ENCODE data around the gene CERCAM. TPM values are rescaled to one million over a fixed set of nuclear protein-coding genes. Genes with fewer than 3 reads are reported as not detected.

Gene CERCAM
- total RNA-seq, 1 donor: 195 TPM

GRCh38 chr9:128479262-128479661 lies 58.6 kb downstream of the CERCAM start:
- H3K4me2 ChIP-seq (ENCODE audit: insufficient read depth, low read length): no peak overlapping the region
- H3K4me3 ChIP-seq (ENCODE audit: insufficient read depth, low read length): no peak overlapping the region
- H3K27me3 ChIP-seq (ENCODE audit: insufficient read depth, low read length): no peaks in the 10 kb centered on the region
- no peaks in the 10 kb centered on the region for H3K4me1 ChIP-seq (ENCODE audit: insufficient read depth, low read length)
- H3K27ac ChIP-seq (ENCODE audit: low read depth, low read length): no peak overlapping the region
- H4K20me1 ChIP-seq (ENCODE audit: insufficient read depth, low read length): no peaks in the 10 kb centered on the region
- no peak for TF ChIP-seq CTCF (IDR thresholded peaks at IDR 0.05; ENCODE audit: extremely low read depth, low read depth, low read length)
- no peak for DNase-seq (ENCODE audit: insufficient read length, low spot score, missing footprints)
- no peaks in the 10 kb centered on the region for H3K9me3 ChIP-seq (ENCODE audit: low read depth, low read length)
- H3K36me3 ChIP-seq (ENCODE audit: insufficient read depth, low read length): peaks cover 48% of the 10 kb centered on the region
- H2AFZ ChIP-seq (ENCODE audit: low read length): no peak overlapping the region
- H3K79me2 ChIP-seq (ENCODE audit: insufficient read depth, low read length): no peaks in the 10 kb centered on the region

GRCh38 chr9:128481561-128481960 lies 60.9 kb downstream of the CERCAM start:
- Histone ChIP-seq H3K27me3 (ENCODE audit: insufficient read depth, low read length) (no peaks in the 10 kb centered on the region), H3K4me3 (ENCODE audit: insufficient read depth, low read length) (no peak overlapping the region), H3K9me3 (ENCODE audit: low read depth, low read length) (no peaks in the 10 kb centered on the region), H3K79me2 (ENCODE audit: insufficient read depth, low read length) (no peaks in the 10 kb centered on the region), H2AFZ (ENCODE audit: low read length) (no peak overlapping the region), H3K27ac (ENCODE audit: low read depth, low read length) (no peak overlapping the region), H4K20me1 (ENCODE audit: insufficient read depth, low read length) (no peaks in the 10 kb centered on the region), H3K4me2 (ENCODE audit: insufficient read depth, low read length) (no peak overlapping the region), H3K4me1 (ENCODE audit: insufficient read depth, low read length) (no peaks in the 10 kb centered on the region), H3K36me3 (ENCODE audit: insufficient read depth, low read length) (peaks cover 60% of the 10 kb centered on the region)
- DNase-seq (ENCODE audit: insufficient read length, low spot score, missing footprints): no peak
- no peak for TF ChIP-seq CTCF (IDR thresholded peaks at IDR 0.05; ENCODE audit: extremely low read depth, low read depth, low read length)

- Histone ChIP-seq H4K20me1 (ENCODE audit: insufficient read depth, low read length) (no peaks in the 10 kb centered on the region), H3K4me2 (ENCODE audit: insufficient read depth, low read length) (no peak overlapping the region), H3K4me3 (ENCODE audit: insufficient read depth, low read length) (no peak overlapping the region), H3K79me2 (ENCODE audit: insufficient read depth, low read length) (no peaks in the 10 kb centered on the region), H3K27me3 (ENCODE audit: insufficient read depth, low read length) (no peaks in the 10 kb centered on the region), H3K4me1 (ENCODE audit: insufficient read depth, low read length) (no peaks in the 10 kb centered on the region), H3K9me3 (ENCODE audit: low read depth, low read length) (no peaks in the 10 kb centered on the region), H3K27ac (ENCODE audit: low read depth, low read length) (no peak overlapping the region), H3K36me3 (ENCODE audit: insufficient read depth, low read length) (peaks cover 63% of the 10 kb centered on the region), H2AFZ (ENCODE audit: low read length) (no peak overlapping the region)
- DNase-seq (ENCODE audit: insufficient read length, low spot score, missing footprints): no peak
- TF ChIP-seq CTCF (IDR thresholded peaks at IDR 0.05; ENCODE audit: extremely low read depth, low read depth, low read length): no peak
Observed at GRCh38 chr9:128482186-128482585, 61.5 kb downstream of the CERCAM start.

GRCh38 chr9:128484686-128485413 lies 64.2 kb downstream of the CERCAM start:
- Histone ChIP-seq H3K27me3 (ENCODE audit: insufficient read depth, low read length) (no peaks in the 10 kb centered on the region), H4K20me1 (ENCODE audit: insufficient read depth, low read length) (no peaks in the 10 kb centered on the region), H3K4me2 (ENCODE audit: insufficient read depth, low read length) (no peak overlapping the region), H3K27ac (ENCODE audit: low read depth, low read length) (no peak overlapping the region), H3K4me3 (ENCODE audit: insufficient read depth, low read length) (no peak overlapping the region), H2AFZ (ENCODE audit: low read length) (no peak overlapping the region), H3K9me3 (ENCODE audit: low read depth, low read length) (no peaks in the 10 kb centered on the region), H3K4me1 (ENCODE audit: insufficient read depth, low read length) (no peaks in the 10 kb centered on the region), H3K79me2 (ENCODE audit: insufficient read depth, low read length) (no peaks in the 10 kb centered on the region), H3K36me3 (ENCODE audit: insufficient read depth, low read length) (peaks cover 65% of the 10 kb centered on the region)
- no peak for TF ChIP-seq CTCF (IDR thresholded peaks at IDR 0.05; ENCODE audit: extremely low read depth, low read depth, low read length)
- DNase-seq (ENCODE audit: insufficient read length, low spot score, missing footprints): no peak

All from osteoblast (primary cell).